ENCODE data around the gene RNF34. TPM values are rescaled to one million over a fixed set of nuclear protein-coding genes. Genes with fewer than 3 reads are reported as not detected.
A peak's percentile ranks its signal among the peaks of the same experiment; 100 is the strongest.

RNF34 gene
- total RNA-seq, 2 donors from 2014 or later = 15.9 to 32.5 TPM

- Histone ChIP-seq H3K36me3 (peaks cover 43% of the 10 kb centered on the region), H3K27me3 (no peaks in the 10 kb centered on the region), H3K9me3 (no peaks in the 10 kb centered on the region), H3K4me1 (peaks cover 0 to 10% of the 10 kb centered on the region in 2 donors), H3K4me3 (no peak overlapping the region), H3K27ac (no peak overlapping the region)
- no peak for TF ChIP-seq CTCF (IDR thresholded peaks at IDR 0.05)
- no peak for DNase-seq (ENCODE audit: low spot score)
Measured at GRCh38 chr12:121442028-121442948, 42.4 kb downstream of the RNF34 start.

- H3K27ac ChIP-seq = no peak overlapping the region
- H3K4me3 ChIP-seq = no peak overlapping the region
- H3K27me3 ChIP-seq = no peaks in the 10 kb centered on the region
- TF ChIP-seq CTCF (IDR thresholded peaks at IDR 0.05) = peak; percentile 75 to 90
- no peaks in the 10 kb centered on the region for H3K9me3 ChIP-seq
- peak; percentile 74 for DNase-seq (ENCODE audit: low spot score)
- H3K4me1 ChIP-seq = peaks cover 0 to 10% of the 10 kb centered on the region in 2 donors
- H3K36me3 ChIP-seq = peaks cover 42% of the 10 kb centered on the region
Measured at GRCh38 chr12:121443193-121443870, 43.4 kb downstream of the RNF34 start.

- H3K27ac ChIP-seq = no peak overlapping the region
- no peak for DNase-seq (ENCODE audit: low spot score)
- peaks cover 37% of the 10 kb centered on the region for H3K36me3 ChIP-seq
- H3K27me3 ChIP-seq = no peaks in the 10 kb centered on the region
- no peak for TF ChIP-seq CTCF (IDR thresholded peaks at IDR 0.05)
- peaks cover 0 to 10% of the 10 kb centered on the region in 2 donors for H3K4me1 ChIP-seq
- no peak overlapping the region for H3K4me3 ChIP-seq
- H3K9me3 ChIP-seq = no peaks in the 10 kb centered on the region
Measured at GRCh38 chr12:121443911-121444841, 44.3 kb downstream of the RNF34 start.

GRCh38 chr12:121444842-121445202 lies 44.9 kb downstream of the RNF34 start:
- H3K9me3 ChIP-seq = no peaks in the 10 kb centered on the region
- DNase-seq (ENCODE audit: low spot score) = no peak
- H3K27me3 ChIP-seq = no peaks in the 10 kb centered on the region
- no peak overlapping the region for H3K4me3 ChIP-seq
- no peak overlapping the region for H3K27ac ChIP-seq
- no peak for TF ChIP-seq CTCF (IDR thresholded peaks at IDR 0.05)
- peaks cover 31% of the 10 kb centered on the region for H3K36me3 ChIP-seq
- peaks cover 0 to 10% of the 10 kb centered on the region in 2 donors for H3K4me1 ChIP-seq

- H3K4me3 ChIP-seq = no peak overlapping the region
- no peaks in the 10 kb centered on the region for H3K27me3 ChIP-seq
- H3K27ac ChIP-seq = no peak overlapping the region
- TF ChIP-seq CTCF (IDR thresholded peaks at IDR 0.05) = no peak
- H3K9me3 ChIP-seq = no peaks in the 10 kb centered on the region
- no peak for DNase-seq (ENCODE audit: low spot score)
- H3K4me1 ChIP-seq = peaks cover 0 to 10% of the 10 kb centered on the region in 2 donors
- peaks cover 12% of the 10 kb centered on the region for H3K36me3 ChIP-seq
Measured at GRCh38 chr12:121446750-121447149, 46.8 kb downstream of the RNF34 start.
